Measurements from ENCODE around the gene NEU4. TPM values are rescaled to one million over a fixed set of nuclear protein-coding genes. Genes with fewer than 3 reads are reported as not detected.

Gene NEU4
- total RNA-seq, 1 donor from 2014 or later = 0.09 TPM

- Histone ChIP-seq H3K9ac (ENCODE audit: low read length) (no peak overlapping the region), H3K36me3 (ENCODE audit: insufficient read depth, low read length) (no peaks in the 10 kb centered on the region), H3K4me2 (ENCODE audit: low read length) (no peak overlapping the region), H3K27me3 (ENCODE audit: insufficient read depth, low read length) (no peaks in the 10 kb centered on the region), H3K27ac (ENCODE audit: low read depth, low read length) (no peak overlapping the region), H3K9me3 (ENCODE audit: insufficient read depth, low read depth, low read length) (no peaks in the 10 kb centered on the region), H3K79me2 (ENCODE audit: insufficient read depth, low read length) (no peaks in the 10 kb centered on the region), H4K20me1 (ENCODE audit: insufficient read depth, low read length) (no peaks in the 10 kb centered on the region), H3K4me3 (ENCODE audit: insufficient read depth, low read depth, low read length) (no peak overlapping the region), H3K4me1 (ENCODE audit: insufficient read depth, low read length) (no peaks in the 10 kb centered on the region), H2AFZ (ENCODE audit: low read depth, low read length) (no peak overlapping the region)
- Mint-ChIP-seq H3K27ac (ENCODE audit: unreplicated experiment) (no peak overlapping the region), H3K9me3 (ENCODE audit: unreplicated experiment) (no peaks in the 10 kb centered on the region), H3K4me3 (ENCODE audit: unreplicated experiment) (no peak overlapping the region), H3K36me3 (ENCODE audit: low read depth, unreplicated experiment) (no peaks in the 10 kb centered on the region), H3K27me3 (ENCODE audit: low read depth, unreplicated experiment) (peaks cover 14% of the 10 kb centered on the region), H3K4me1 (ENCODE audit: low read depth, unreplicated experiment) (no peaks in the 10 kb centered on the region)
- no peak for DNase-seq (ENCODE audit: low read depth)
- no peak for TF ChIP-seq EZH2 (IDR thresholded peaks at IDR 0.05; ENCODE audit: insufficient read depth, low read length)
- TF ChIP-seq CTCF (IDR thresholded peaks at IDR 0.05; ENCODE audit: insufficient read depth, low read depth, low read length) = no peak
- FAIRE-seq = no peak
Observed at GRCh38 chr2:241815477-241816430, 6.8 kb downstream of the NEU4 start.

- Mint-ChIP-seq H3K27me3 (ENCODE audit: low read depth, unreplicated experiment) (peaks cover 16% of the 10 kb centered on the region), H3K4me3 (ENCODE audit: unreplicated experiment) (no peak overlapping the region), H3K36me3 (ENCODE audit: low read depth, unreplicated experiment) (no peaks in the 10 kb centered on the region), H3K9me3 (ENCODE audit: unreplicated experiment) (peaks cover 2% of the 10 kb centered on the region), H3K4me1 (ENCODE audit: low read depth, unreplicated experiment) (no peaks in the 10 kb centered on the region), H3K27ac (ENCODE audit: unreplicated experiment) (no peak overlapping the region)
- H3K9me3 ChIP-seq (ENCODE audit: insufficient read depth, low read depth, low read length) = no peaks in the 10 kb centered on the region
- H3K27ac ChIP-seq (ENCODE audit: low read depth, low read length) = no peak overlapping the region
- FAIRE-seq = no peak
- H2AFZ ChIP-seq (ENCODE audit: low read depth, low read length) = no peak overlapping the region
- no peak for DNase-seq (ENCODE audit: low read depth)
- TF ChIP-seq EZH2 (IDR thresholded peaks at IDR 0.05; ENCODE audit: insufficient read depth, low read length) = no peak
- no peak for TF ChIP-seq CTCF (IDR thresholded peaks at IDR 0.05; ENCODE audit: insufficient read depth, low read depth, low read length)
- H3K27me3 ChIP-seq (ENCODE audit: insufficient read depth, low read length) = no peaks in the 10 kb centered on the region
- H3K9ac ChIP-seq (ENCODE audit: low read length) = no peak overlapping the region
- no peak overlapping the region for H3K4me2 ChIP-seq (ENCODE audit: low read length)
- no peaks in the 10 kb centered on the region for H3K36me3 ChIP-seq (ENCODE audit: insufficient read depth, low read length)
- no peaks in the 10 kb centered on the region for H3K4me1 ChIP-seq (ENCODE audit: insufficient read depth, low read length)
- no peaks in the 10 kb centered on the region for H4K20me1 ChIP-seq (ENCODE audit: insufficient read depth, low read length)
- H3K79me2 ChIP-seq (ENCODE audit: insufficient read depth, low read length) = no peaks in the 10 kb centered on the region
- no peak overlapping the region for H3K4me3 ChIP-seq (ENCODE audit: insufficient read depth, low read depth, low read length)
Observed at GRCh38 chr2:241816431-241817121, 7.6 kb downstream of the NEU4 start.

Measured in astrocyte (in vitro differentiated cells and primary cell).